Measurements from ENCODE around the gene TSPEAR. TPM values are rescaled to one million over a fixed set of nuclear protein-coding genes. Genes with fewer than 3 reads are reported as not detected.

The TSPEAR gene
- total RNA-seq, 4 donors from 2014 or later: under 0.01 to 0.23 TPM; not detected in 2

DNA sequence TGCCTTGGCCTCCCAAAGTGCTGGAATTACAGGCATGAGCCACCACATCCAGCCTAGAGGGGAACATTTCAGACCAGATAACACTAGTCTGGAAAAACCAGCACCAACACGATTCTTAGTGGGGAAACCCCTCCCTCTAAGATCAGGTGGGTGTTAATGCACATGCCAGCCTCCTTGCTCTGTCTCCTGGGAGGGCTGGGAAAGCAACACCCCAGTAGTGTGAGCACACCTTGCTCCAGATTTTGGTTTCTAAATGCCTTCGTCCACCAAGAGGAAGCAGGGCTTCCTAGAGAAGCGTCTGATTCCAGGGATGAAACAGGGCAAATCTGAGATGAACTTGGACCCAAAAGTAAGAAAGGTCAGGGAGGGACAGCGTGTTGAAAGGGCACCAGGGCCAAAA, 140.1 kb downstream of the TSPEAR start:
- TF ChIP-seq, protein P1, sequence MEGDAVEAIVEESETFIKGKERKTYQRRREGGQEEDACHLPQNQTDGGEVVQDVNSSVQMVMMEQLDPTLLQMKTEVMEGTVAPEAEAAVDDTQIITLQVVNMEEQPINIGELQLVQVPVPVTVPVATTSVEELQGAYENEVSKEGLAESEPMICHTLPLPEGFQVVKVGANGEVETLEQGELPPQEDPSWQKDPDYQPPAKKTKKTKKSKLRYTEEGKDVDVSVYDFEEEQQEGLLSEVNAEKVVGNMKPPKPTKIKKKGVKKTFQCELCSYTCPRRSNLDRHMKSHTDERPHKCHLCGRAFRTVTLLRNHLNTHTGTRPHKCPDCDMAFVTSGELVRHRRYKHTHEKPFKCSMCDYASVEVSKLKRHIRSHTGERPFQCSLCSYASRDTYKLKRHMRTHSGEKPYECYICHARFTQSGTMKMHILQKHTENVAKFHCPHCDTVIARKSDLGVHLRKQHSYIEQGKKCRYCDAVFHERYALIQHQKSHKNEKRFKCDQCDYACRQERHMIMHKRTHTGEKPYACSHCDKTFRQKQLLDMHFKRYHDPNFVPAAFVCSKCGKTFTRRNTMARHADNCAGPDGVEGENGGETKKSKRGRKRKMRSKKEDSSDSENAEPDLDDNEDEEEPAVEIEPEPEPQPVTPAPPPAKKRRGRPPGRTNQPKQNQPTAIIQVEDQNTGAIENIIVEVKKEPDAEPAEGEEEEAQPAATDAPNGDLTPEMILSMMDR (IDR thresholded peaks at IDR 0.05): no peak
- TF ChIP-seq EP300 (IDR thresholded peaks at IDR 0.05) (no peak), POLR2A (IDR thresholded peaks at IDR 0.05; ENCODE audit: low read depth) (no peak), POLR2AphosphoS5 (IDR thresholded peaks at IDR 0.05) (no peak)
- Histone ChIP-seq H3K4me1 (no peaks in the 10 kb centered on the region), H3K27me3 (peaks cover 0 to 58% (median 0%) of the 10 kb centered on the region in 4 donors), H3K9me3 (peaks cover 0 to 12% (median 6%) of the 10 kb centered on the region in 4 donors), H3K27ac (replicated peaks in 1 of 4) (no peak overlapping the region), H3K36me3 (no peaks in the 10 kb centered on the region), H3K4me3 (no peak overlapping the region)
- WGBS: 78% methylated on average over 3 of the region's 4 CpGs
- intact Hi-C loops (cut with DNase I): no loop called here
- peak; percentile 60 for DNase-seq (ENCODE audit: extremely low spot score)

DNA sequence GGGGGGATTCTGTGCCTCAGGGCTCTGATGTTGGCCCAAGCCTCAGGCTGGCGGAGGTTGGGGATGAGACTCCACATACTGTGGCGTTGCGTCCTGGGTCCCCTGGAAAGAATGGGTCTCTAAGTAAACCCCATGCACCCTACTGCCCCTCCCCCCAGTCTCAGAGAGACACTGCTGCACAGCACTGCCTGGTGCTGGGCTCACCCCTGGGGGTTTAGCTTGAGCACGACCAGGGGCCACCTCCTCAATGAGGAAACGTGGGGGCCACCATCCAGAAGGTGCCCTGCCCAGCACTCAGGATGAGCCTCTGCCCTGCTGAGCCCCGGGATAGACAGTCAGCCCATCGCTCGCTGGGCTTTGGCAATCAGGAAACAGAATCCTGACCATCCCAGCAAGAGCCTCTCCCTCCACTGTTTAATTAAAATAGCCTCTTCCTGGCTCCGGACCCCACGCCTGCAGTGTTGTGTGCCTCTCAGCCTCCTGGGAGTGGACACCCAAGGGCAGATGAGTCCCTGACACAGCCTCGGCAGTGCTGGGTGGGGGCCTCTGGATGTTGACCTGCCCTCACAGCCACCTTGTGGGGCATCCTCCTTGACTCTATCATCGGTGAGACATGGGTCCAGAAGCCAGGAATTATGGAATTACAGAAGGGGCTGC, 141.4 kb downstream of the TSPEAR start:
- peaks cover 0 to 11% (median 5%) of the 10 kb centered on the region in 4 donors for H3K9me3 ChIP-seq
- H3K27ac ChIP-seq (replicated peaks in 1 of 4): no peak overlapping the region
- WGBS: 73% methylated on average over 5 of the region's 12 CpGs
- no peak overlapping the region for H3K4me3 ChIP-seq
- H3K27me3 ChIP-seq: peaks cover 0 to 48% (median 0%) of the 10 kb centered on the region in 4 donors
- DNase-seq (ENCODE audit: extremely low spot score): peak; percentile 37
- TF ChIP-seq, protein P1 (IDR thresholded peaks at IDR 0.05): no peak
- intact Hi-C loops (cut with DNase I): no loop called here
- no peaks in the 10 kb centered on the region for H3K4me1 ChIP-seq
- no peaks in the 10 kb centered on the region for H3K36me3 ChIP-seq

DNA sequence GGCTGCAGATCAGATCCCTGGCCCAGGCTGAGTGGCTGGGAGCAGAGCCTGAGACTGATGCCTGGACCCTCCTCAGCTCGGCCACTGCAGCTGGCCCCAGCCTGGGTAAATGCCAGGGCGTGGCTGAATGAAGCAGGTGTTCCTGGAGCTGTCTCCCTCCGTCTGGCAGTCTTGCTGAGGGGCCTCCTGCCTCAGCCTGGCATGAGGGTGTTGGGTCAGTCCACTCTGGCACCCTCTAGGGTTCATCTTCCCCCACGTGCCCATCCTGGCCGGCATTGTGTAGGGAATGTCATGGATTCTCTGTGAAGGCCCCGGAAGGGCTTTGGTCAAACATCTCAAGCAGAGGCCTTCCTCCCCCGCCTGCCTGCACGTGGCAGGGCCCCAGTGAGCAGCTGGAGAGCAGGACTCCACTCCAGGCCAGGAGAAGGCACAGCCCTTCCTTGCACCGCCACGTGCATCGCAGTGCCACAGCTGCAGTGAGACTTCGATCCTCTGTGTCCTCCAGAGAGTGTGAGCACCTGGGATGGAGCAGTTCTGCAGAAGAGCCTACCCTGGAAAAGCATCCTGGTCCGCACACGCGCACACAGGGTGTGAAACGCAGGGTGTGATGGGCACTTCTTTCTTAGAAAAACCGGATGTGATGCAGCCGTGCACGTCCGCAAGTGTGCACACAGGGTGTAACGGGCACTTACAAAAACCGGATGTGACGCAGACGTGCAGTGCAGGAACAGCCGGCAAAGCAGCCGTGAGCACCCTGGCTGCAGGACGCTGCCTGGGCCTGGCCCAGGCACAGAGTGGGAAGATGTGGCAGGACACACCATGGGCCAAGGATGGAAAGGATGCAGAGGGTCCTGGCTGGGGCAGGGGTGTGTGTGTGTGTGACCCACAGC, 142.5 kb downstream of the TSPEAR start:
- H3K4me1 ChIP-seq: no peaks in the 10 kb centered on the region
- WGBS: 83% methylated on average over 20 of the region's 27 CpGs
- H3K27ac ChIP-seq (replicated peaks in 1 of 4): no peak overlapping the region
- TF ChIP-seq POLR2AphosphoS5 (IDR thresholded peaks at IDR 0.05): no peak
- TF ChIP-seq POLR2A (IDR thresholded peaks at IDR 0.05; ENCODE audit: low read depth): no peak
- TF ChIP-seq EP300 (IDR thresholded peaks at IDR 0.05): no peak
- TF ChIP-seq, protein P1 (IDR thresholded peaks at IDR 0.05): no peak
- peak; percentile 64 for DNase-seq (ENCODE audit: extremely low spot score)
- peaks cover 0 to 39% (median 0%) of the 10 kb centered on the region in 4 donors for H3K27me3 ChIP-seq
- H3K4me3 ChIP-seq: no peak overlapping the region
- no peaks in the 10 kb centered on the region for H3K36me3 ChIP-seq
- intact Hi-C loops (cut with DNase I): no loop called here
- peaks cover 0 to 11% (median 5%) of the 10 kb centered on the region in 4 donors for H3K9me3 ChIP-seq

DNA sequence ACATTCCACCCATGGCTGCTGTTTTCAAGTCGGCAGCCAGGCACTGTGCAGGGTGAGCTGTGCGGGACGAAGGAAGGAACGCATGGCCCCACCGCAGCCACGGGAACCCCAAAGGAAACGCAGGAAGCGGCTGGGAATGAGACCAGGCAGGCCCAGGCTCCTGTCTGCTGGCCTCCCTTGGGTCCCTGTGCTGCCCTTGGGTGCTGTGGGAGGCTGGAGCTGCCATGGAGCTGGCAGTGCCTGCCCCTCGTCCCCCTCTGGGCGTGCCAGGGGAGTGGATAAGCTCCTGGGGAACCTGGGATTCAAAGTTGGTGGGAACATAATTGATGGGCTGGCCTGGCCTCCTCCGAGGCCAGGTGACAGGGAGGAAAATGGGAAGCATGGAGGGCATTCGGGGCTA, 143.1 kb downstream of the TSPEAR start:
- TF ChIP-seq POLR2A (IDR thresholded peaks at IDR 0.05; ENCODE audit: low read depth) (no peak), EP300 (IDR thresholded peaks at IDR 0.05) (no peak), POLR2AphosphoS5 (IDR thresholded peaks at IDR 0.05) (no peak)
- TF ChIP-seq, protein P1 (IDR thresholded peaks at IDR 0.05): no peak
- WGBS: 76% methylated on average over 3 of the region's 12 CpGs
- Histone ChIP-seq H3K4me3 (no peak overlapping the region), H3K36me3 (no peaks in the 10 kb centered on the region), H3K27ac (replicated peaks in 1 of 4) (no peak overlapping the region), H3K9me3 (peaks cover 0 to 11% (median 5%) of the 10 kb centered on the region in 4 donors), H3K27me3 (peaks cover 0 to 33% (median 0%) of the 10 kb centered on the region in 4 donors), H3K4me1 (no peaks in the 10 kb centered on the region)
- intact Hi-C loops (cut with DNase I): no loop called here
- peak; percentile 66 for DNase-seq (ENCODE audit: extremely low spot score)
